ENCODE results near the gene CEPT1. TPM values are rescaled to one million over a fixed set of nuclear protein-coding genes. Genes with fewer than 3 reads are reported as not detected.

The CEPT1 gene
- total RNA-seq, 2 donors from 2014 or later = 34.5 to 41.6 TPM

DNA sequence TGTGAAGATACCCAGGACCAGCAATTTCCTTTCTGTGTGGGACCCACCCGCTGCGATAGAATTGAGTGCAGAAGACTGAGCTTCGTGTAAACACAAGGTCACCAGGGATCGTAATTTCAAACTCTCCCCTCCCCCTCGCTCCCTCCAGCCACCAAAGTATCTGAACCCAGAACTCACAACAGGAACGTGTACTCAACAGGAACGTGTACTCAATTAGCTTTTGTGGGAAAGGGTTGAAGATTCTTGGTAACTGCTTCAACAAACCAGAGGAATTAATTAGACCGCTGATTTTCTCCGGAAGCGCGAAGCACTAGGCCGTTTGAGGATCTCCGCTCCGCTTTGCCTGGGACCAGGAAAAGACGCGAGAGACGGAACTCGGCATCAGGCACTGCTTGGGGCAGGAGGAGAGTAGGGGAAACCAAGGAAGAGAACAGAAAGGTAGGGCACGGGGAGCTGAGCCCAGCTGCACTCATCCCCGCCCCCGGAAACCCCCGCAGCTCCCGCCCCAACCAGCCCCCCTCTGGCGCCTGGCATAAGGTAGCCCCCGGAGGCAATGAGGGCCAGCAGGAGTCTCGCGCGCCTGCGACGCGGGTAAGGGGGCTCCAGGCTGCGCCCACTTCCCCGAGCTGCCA is 583 bp upstream of the CEPT1 start:
- no peaks in the 10 kb centered on the region for H3K9me3 Mint-ChIP-seq
- no peak for DNase-seq (ENCODE audit: low spot score)
- H3K4me3 Mint-ChIP-seq = peak overlapping the region; percentile 92
- H3K36me3 Mint-ChIP-seq = peaks cover 15% of the 10 kb centered on the region
- no peaks in the 10 kb centered on the region for H3K27me3 Mint-ChIP-seq
- peak; percentile 69 to 75 for ATAC-seq
- H3K27ac Mint-ChIP-seq = peak overlapping the region; percentile 79 to 91
- peaks cover 17 to 45% of the 10 kb centered on the region in 2 donors for H3K4me1 Mint-ChIP-seq (ENCODE audit: low read depth in 2 of 2)

DNA sequence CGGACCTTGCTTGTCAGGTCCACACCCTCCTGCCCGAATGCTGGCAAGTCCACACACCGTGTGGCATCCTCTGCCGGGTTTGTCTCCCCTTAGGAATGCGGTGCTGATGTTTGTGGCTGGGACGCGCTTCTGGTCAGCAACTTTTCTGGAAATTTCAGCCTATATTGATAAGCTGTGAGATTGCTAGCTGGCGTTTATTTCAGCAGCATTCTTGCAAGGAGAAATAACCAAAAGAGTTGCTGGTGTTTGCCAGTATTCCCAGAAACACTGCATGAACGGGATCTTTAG is 601 bp downstream of the CEPT1 start:
- Mint-ChIP-seq H3K4me1 (ENCODE audit: low read depth in 2 of 2) (peaks cover 15 to 47% of the 10 kb centered on the region in 2 donors), H3K27ac (peak overlapping the region; percentile 79 to 91), H3K4me3 (peak overlapping the region; percentile 92), H3K36me3 (peaks cover 11% of the 10 kb centered on the region), H3K27me3 (no peaks in the 10 kb centered on the region), H3K9me3 (no peaks in the 10 kb centered on the region)
- DNase-seq (ENCODE audit: low spot score) = no peak
- no peak for ATAC-seq

GRCh38 chr1:111141245-111142220 is 1.5 kb downstream of the CEPT1 start:
- Mint-ChIP-seq H3K4me1 (ENCODE audit: low read depth in 2 of 2) (peaks cover 21 to 56% of the 10 kb centered on the region in 2 donors), H3K4me3 (peak overlapping the region; percentile 92), H3K27ac (peak overlapping the region; percentile 11 to 91), H3K27me3 (no peaks in the 10 kb centered on the region), H3K36me3 (peaks cover 9% of the 10 kb centered on the region), H3K9me3 (no peaks in the 10 kb centered on the region)
- ATAC-seq = no peak
- no peak for DNase-seq (ENCODE audit: low spot score)

DNA sequence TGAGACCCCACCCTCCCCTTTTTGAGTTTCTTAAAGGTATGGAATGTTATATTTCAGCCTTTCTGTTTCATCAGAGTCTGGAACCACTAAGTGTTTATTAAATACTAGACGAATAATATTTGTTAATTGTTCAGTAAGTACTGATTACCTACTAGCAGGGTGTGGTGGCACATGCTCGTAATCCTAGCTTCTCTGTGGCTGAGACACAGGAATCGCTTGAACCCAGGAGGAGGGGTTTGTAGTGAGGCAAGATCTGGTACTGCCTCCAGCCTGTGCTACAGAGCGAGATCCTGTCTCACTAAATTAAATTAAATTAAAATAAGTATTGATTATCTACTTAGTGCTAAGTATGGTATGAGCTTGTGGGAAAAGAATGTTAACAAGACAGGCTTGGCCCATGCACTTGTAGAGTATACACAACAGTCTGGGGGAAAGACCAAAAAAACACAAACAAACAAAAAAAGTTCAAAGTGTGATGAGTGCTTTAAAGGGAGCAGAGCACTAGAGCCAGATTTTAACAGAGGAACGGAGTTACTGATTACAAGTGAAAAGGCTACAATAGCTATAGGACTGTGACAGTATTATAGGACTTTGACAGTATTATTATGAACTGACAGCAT is 2.4 kb downstream of the CEPT1 start:
- peaks cover 22 to 61% of the 10 kb centered on the region in 2 donors for H3K4me1 Mint-ChIP-seq (ENCODE audit: low read depth in 2 of 2)
- no peaks in the 10 kb centered on the region for H3K27me3 Mint-ChIP-seq
- ATAC-seq (no peak), DNase-seq (ENCODE audit: low spot score) (no peak)
- no peak overlapping the region for H3K27ac Mint-ChIP-seq
- H3K9me3 Mint-ChIP-seq = no peaks in the 10 kb centered on the region
- peaks cover 9% of the 10 kb centered on the region for H3K36me3 Mint-ChIP-seq
- no peak overlapping the region for H3K4me3 Mint-ChIP-seq

GRCh38 chr1:111145542-111145941 is 5.5 kb downstream of the CEPT1 start:
- peak overlapping the region in 1 of 2 donors; percentile 74 for H3K27ac Mint-ChIP-seq
- H3K4me3 Mint-ChIP-seq = no peak overlapping the region
- no peaks in the 10 kb centered on the region for H3K9me3 Mint-ChIP-seq
- H3K4me1 Mint-ChIP-seq (ENCODE audit: low read depth in 2 of 2) = peaks cover 30 to 54% of the 10 kb centered on the region in 2 donors
- ATAC-seq = no peak
- H3K27me3 Mint-ChIP-seq = no peaks in the 10 kb centered on the region
- no peak for DNase-seq (ENCODE audit: low spot score)
- peaks cover 23% of the 10 kb centered on the region for H3K36me3 Mint-ChIP-seq

- peaks cover 23% of the 10 kb centered on the region for H3K36me3 Mint-ChIP-seq
- peak overlapping the region; percentile 1 to 74 for H3K27ac Mint-ChIP-seq
- no peak overlapping the region for H3K4me3 Mint-ChIP-seq
- H3K9me3 Mint-ChIP-seq = no peaks in the 10 kb centered on the region
- ATAC-seq (no peak), DNase-seq (ENCODE audit: low spot score) (no peak)
- H3K27me3 Mint-ChIP-seq = no peaks in the 10 kb centered on the region
- peaks cover 31 to 50% of the 10 kb centered on the region in 2 donors for H3K4me1 Mint-ChIP-seq (ENCODE audit: low read depth in 2 of 2)
Observed at GRCh38 chr1:111145963-111146768, 6.1 kb downstream of the CEPT1 start.

DNA sequence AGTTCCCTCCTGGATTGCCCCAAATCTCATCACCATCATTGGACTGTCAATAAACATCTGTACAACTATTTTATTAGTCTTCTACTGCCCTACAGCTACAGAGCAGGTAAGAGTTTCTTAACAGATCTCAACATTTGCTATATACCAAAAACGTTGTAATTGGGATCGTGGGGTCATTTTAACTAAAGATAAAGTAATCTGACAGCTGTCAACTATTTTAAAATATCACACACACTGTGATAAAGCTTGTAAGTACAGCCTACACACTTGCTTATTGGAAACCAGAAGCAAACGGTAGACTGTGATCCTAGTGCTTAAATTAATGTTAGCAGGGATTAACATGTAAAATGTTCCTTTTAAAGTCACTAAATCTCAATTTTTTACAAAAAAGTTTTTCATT is 7.9 kb downstream of the CEPT1 start:
- H3K4me1 Mint-ChIP-seq (ENCODE audit: low read depth in 2 of 2) = peaks cover 36 to 48% of the 10 kb centered on the region in 2 donors
- H3K27me3 Mint-ChIP-seq = no peaks in the 10 kb centered on the region
- H3K36me3 Mint-ChIP-seq = peaks cover 33% of the 10 kb centered on the region
- H3K4me3 Mint-ChIP-seq = no peak overlapping the region
- H3K9me3 Mint-ChIP-seq = no peaks in the 10 kb centered on the region
- no peak for ATAC-seq
- no peak overlapping the region for H3K27ac Mint-ChIP-seq
- DNase-seq (ENCODE audit: low spot score) = no peak

DNA sequence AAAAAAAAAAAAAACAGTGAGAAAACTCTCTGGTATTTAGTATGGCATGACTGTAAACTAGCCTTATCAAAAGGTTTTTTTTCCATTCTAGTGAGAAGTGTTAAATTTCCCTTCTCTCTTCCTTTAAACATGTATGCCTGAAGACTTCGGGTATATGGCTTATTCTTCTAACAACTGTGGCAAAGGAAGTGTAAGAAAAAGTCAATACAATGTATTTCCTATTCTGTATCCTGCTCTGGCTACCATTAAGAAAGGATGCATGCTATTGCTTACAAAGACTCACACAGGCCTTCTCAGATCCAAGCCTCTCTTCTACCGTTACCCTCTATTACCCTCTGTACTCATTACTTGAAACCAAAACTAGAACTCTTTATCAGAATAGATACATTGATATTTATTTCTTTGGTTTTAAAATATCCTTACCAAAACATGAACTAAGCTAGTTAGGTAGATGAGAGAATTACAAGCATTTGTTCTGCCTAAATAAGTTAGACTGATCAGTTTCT is 8.4 kb downstream of the CEPT1 start:
- H3K4me3 Mint-ChIP-seq = no peak overlapping the region
- no peaks in the 10 kb centered on the region for H3K9me3 Mint-ChIP-seq
- H3K36me3 Mint-ChIP-seq = peaks cover 38% of the 10 kb centered on the region
- DNase-seq (ENCODE audit: low spot score) (no peak), ATAC-seq (no peak)
- no peak overlapping the region for H3K27ac Mint-ChIP-seq
- H3K4me1 Mint-ChIP-seq (ENCODE audit: low read depth in 2 of 2) = peaks cover 37 to 49% of the 10 kb centered on the region in 2 donors
- no peaks in the 10 kb centered on the region for H3K27me3 Mint-ChIP-seq

DNA sequence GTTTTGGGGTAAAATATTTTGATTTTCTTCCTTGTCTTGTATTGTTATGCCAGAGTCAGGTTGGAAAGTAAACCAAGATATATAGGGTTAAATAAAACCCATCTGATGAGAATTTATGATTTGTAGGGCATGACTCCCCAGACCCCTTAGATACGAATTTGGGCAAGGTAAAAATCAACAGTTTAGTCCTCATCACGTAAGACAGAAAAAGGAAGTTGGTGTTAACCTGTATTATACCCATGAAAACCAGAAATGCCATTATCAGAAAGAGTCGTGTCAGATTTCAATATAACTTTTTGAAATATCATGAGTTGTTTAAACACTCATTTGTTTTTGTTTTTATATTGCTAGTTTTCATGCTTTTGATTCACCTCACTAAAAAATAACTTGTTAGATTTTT is 11.8 kb downstream of the CEPT1 start:
- Mint-ChIP-seq H3K4me3 (peak overlapping the region; percentile 40), H3K9me3 (no peaks in the 10 kb centered on the region), H3K27ac (peak overlapping the region; percentile 68 to 83), H3K36me3 (peaks cover 52% of the 10 kb centered on the region), H3K4me1 (ENCODE audit: low read depth in 2 of 2) (peaks cover 42 to 52% of the 10 kb centered on the region in 2 donors), H3K27me3 (no peaks in the 10 kb centered on the region)
- DNase-seq (ENCODE audit: low spot score) (no peak), ATAC-seq (no peak)

DNA sequence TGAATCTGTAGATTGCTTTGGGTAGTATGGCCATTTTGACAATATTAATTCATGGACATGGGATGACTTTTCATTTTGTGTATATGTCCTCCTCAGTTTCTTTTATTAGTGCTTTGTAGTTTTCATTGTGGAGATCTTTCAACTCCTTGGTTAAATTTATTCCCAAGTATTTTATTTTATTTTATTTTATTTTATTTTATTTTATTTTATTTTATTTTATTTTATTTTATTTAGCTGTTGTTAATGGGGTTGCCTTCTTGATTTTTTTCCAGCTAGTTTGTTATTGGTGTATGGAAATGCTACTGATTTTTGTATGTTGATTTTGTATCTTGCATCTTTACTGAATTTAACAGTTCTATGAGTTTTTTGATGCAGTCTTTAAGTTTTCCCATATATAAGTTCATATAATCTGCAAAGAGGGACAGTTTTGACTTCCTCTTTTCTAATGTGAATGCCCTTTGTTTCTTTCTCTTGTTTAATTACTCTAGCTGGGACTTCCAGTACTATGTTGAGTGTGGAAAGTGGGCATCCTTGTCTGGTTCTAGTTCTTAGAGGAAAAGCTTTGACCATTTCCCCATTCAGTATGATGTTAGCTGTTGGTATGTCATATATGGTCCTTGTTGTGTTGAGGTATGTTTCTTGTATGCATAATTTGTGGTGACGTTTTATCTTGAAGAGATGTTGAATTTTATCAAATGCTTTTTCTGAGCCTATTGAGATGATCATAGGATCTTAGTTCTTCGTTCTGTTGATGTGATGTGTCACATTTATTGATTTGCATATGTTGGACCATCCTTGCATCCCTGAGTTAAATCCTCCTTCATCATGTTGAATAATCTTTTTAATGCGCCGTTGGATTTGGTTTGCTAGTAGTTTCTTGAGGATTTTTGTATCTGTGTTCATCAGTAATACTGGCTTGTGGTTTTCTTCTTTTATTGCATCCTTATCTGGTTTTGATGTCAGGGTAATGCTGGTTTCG is 14.3 kb downstream of the CEPT1 start:
- no peak for DNase-seq (ENCODE audit: low spot score)
- Mint-ChIP-seq H3K4me1 (ENCODE audit: low read depth in 2 of 2) (peaks cover 36 to 48% of the 10 kb centered on the region in 2 donors), H3K9me3 (no peaks in the 10 kb centered on the region), H3K4me3 (no peak overlapping the region), H3K36me3 (peaks cover 41% of the 10 kb centered on the region), H3K27ac (peak overlapping the region in 1 of 2 donors; percentile 65), H3K27me3 (no peaks in the 10 kb centered on the region)
- no peak for ATAC-seq

DNA sequence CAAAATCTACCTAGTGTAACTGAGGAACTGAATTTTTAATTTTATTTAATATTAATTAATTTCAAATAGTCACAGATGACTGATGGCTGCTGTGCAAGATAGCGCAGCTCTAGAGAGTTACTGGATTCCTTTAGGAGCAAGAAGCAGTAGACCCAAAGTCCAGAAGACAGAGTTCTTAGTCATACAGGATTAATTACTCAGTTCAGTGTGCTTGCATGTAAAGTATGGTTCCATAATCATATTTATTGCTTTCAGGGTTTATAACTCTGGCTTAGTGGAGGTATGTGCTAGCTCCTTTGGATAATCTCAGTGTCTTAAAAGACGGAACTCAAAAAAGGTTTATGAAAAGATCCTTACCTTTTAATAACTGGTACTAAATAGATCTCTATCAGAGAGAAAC is 17.4 kb downstream of the CEPT1 start:
- DNase-seq (ENCODE audit: low spot score) (no peak), ATAC-seq (no peak)
- no peak overlapping the region for H3K27ac Mint-ChIP-seq
- no peak overlapping the region for H3K4me3 Mint-ChIP-seq
- peaks cover 29 to 42% of the 10 kb centered on the region in 2 donors for H3K4me1 Mint-ChIP-seq (ENCODE audit: low read depth in 2 of 2)
- H3K27me3 Mint-ChIP-seq = no peaks in the 10 kb centered on the region
- peaks cover 38% of the 10 kb centered on the region for H3K36me3 Mint-ChIP-seq
- H3K9me3 Mint-ChIP-seq = no peaks in the 10 kb centered on the region

GRCh38 chr1:111161843-111162487 is 21.9 kb downstream of the CEPT1 start:
- no peaks in the 10 kb centered on the region for H3K9me3 Mint-ChIP-seq
- peaks cover 17% of the 10 kb centered on the region for H3K36me3 Mint-ChIP-seq
- ATAC-seq = no peak

More at GRCh38 chr1:111161843-111162487, 21.9 kb downstream of the CEPT1 start:
- no peaks in the 10 kb centered on the region for H3K27me3 Mint-ChIP-seq
- no peak for DNase-seq (ENCODE audit: low spot score)
- H3K4me3 Mint-ChIP-seq = no peak overlapping the region
- peaks cover 10 to 18% of the 10 kb centered on the region in 2 donors for H3K4me1 Mint-ChIP-seq (ENCODE audit: low read depth in 2 of 2)
- H3K27ac Mint-ChIP-seq = peak overlapping the region; percentile 1 to 15
